Ovary (tissue), 9 donors: ENCODE measurements around the gene C16orf95. TPM values are rescaled to one million over a fixed set of nuclear protein-coding genes. Genes with fewer than 3 reads are reported as not detected.

ENCODE experiments used
- DNase-seq, 5 donors: peaks; one replicate each; pipeline ENCODE4 v3.0.0-alpha.2; 2019 to 2020
- H3K27ac ChIP-seq, 2 donors: fragments of 200-600 bp; one replicate each; pipeline versions ENCODE4 v1.5.1 to v1.8.0; 2019 to 2022
- H3K27me3 ChIP-seq: fragments of 200-600 bp; one replicate; pipeline ENCODE4 v1.8.0; 2022
- H3K36me3 ChIP-seq: fragments of 200-600 bp; sonication (generic); one replicate; pipeline ENCODE4 v1.5.1; 2019
- H3K4me1 ChIP-seq: one replicate; pipeline ENCODE4 v1.8.1; 2013; ENCODE audit warnings: mild to moderate bottlenecking, moderate library complexity; ENCODE audit not compliant: insufficient read depth
- H3K4me3 ChIP-seq: fragments of 200-600 bp; sonication (generic); one replicate; pipeline ENCODE4 v1.5.1; 2017
- H3K9me3 ChIP-seq, 2 donors: fragments of 200-600 bp in 1 of 2; sonication (generic) in 1 of 2; one replicate each; pipeline versions ENCODE4 v1.5.1 to v1.8.1; 2013 to 2019; ENCODE audit warnings: mild to moderate bottlenecking in 1 of 2, moderate library complexity in 1 of 2
- EP300 ChIP-seq: sonication (generic); formaldehyde crosslinking; IDR thresholded peaks from one replicate; pipeline ENCODE4 v1.6.1; 2017; ENCODE audit warnings: antibody characterized with exemption
- POLR2A ChIP-seq: fragments of 450-650 bp; IDR thresholded peaks from one replicate; pipeline ENCODE4 v1.6.1; 2017; ENCODE audit warnings: antibody characterized with exemption, mild to moderate bottlenecking, moderate library complexity
- WGBS, 3 donors: extraction: QIAGEN DNeasy Blood & Tissue Kit in 1 of 3; methylation state at CpG; one replicate each; pipeline versions ENCODE4 v1.1.5 to v1.1.7; 2013 to 2017; 5-methylcytosine and 5-hydroxymethylcytosine counted together
- intact Hi-C, 4 donors: fragments of 100-400 bp; cut with DNase I; formaldehyde crosslinking; loops; one replicate each; pipeline versions ENCODE4 v1.11.0 to v1.15.1; 2022 to 2023
- polyA plus RNA-seq, 2 donors: library from polyadenylated mRNA; stranded (reverse); fragments of 200-250 nt in 1 of 2; fragments of 350-450 nt in 1 of 2; fragmentation: Illumina TruSeq in 1 of 2; extraction: RNeasy Lipid Tissue Mini Kit (QIAGEN cat#74804) in 1 of 2; gene quantifications; one replicate each; pipeline ENCODE4 v1.2.3, GENCODE V29; 2013 to 2014
- total RNA-seq, 7 donors: library from RNA; depleted of rRNA in 2 of 7; stranded (reverse); fragments of >200 nt in 2 of 7; fragmentation: NEBNext Ultra II Directional in 3 of 7; extraction: Animal tissue kit (Norgen Biotek cat#: 25700) in 3 of 7; gene quantifications; one replicate each; pipeline versions ENCODE4 v1.1.0 to v1.2.4, GENCODE V29; 2016 to 2023
- TF ChIP-seq, protein P1 (sequence below), 3 donors: fragments of 450-650 bp in 2 of 3; fragments of 200-600 bp in 1 of 3; IDR thresholded peaks; one replicate each; pipeline versions ENCODE4 v1.5.1 to v1.8.0; 2016 to 2022; ENCODE audit warnings: antibody characterized with exemption in 3 of 3, mild to moderate bottlenecking in 1 of 3
- donor health status: DM: no; HTN: no; CAD: no; lungs with moderate emphysema.
- donor health status: DM: no; HTN: no; CAD: no.
- donor health status: Bipolar disorder and iron deficiency.
- donor health status: DM: yes; HTN: yes; CAD: no.
- donor health status: DM: no; HTN: no; CAD: no.
- donor health status: DM: yes; HTN: yes; CAD: no.

Gene C16orf95
- total and polyA plus RNA-seq, 9 donors = 1.0 to 6.1 (median 2.7) TPM

DNA sequence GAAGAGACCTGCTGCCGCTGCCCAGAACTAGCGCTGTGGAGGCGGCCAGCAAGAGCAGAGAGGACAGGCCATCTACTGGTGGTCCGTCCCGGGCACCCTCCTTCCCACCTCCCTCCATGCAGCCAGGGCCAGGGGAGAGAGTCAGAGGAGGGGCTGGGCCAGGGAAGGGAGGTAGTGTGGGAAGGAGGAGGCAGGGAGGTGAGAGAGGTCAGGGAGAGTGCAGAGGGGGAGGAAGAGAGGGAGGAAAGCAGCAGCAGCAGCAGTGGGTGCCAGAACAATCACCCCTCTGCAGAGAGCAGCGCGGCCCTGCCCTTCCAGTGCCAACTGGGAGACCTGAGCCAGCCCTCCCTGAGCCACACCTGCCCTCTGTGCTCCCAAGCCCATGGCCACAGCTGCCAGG, 6.6 kb downstream of the C16orf95 start:
- Histone ChIP-seq H3K4me3 (no peak overlapping the region), H3K4me1 (no peaks in the 10 kb centered on the region), H3K27me3 (no peaks in the 10 kb centered on the region), H3K9me3 (no peaks in the 10 kb centered on the region), H3K27ac (no peak overlapping the region), H3K36me3 (no peaks in the 10 kb centered on the region)
- TF ChIP-seq, protein P1, sequence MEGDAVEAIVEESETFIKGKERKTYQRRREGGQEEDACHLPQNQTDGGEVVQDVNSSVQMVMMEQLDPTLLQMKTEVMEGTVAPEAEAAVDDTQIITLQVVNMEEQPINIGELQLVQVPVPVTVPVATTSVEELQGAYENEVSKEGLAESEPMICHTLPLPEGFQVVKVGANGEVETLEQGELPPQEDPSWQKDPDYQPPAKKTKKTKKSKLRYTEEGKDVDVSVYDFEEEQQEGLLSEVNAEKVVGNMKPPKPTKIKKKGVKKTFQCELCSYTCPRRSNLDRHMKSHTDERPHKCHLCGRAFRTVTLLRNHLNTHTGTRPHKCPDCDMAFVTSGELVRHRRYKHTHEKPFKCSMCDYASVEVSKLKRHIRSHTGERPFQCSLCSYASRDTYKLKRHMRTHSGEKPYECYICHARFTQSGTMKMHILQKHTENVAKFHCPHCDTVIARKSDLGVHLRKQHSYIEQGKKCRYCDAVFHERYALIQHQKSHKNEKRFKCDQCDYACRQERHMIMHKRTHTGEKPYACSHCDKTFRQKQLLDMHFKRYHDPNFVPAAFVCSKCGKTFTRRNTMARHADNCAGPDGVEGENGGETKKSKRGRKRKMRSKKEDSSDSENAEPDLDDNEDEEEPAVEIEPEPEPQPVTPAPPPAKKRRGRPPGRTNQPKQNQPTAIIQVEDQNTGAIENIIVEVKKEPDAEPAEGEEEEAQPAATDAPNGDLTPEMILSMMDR (IDR thresholded peaks at IDR 0.05) = no peak
- TF ChIP-seq EP300 = no peak
- no peak for DNase-seq
- 59 to 73% (median 70%) methylated on average over 7 of the region's 7 CpGs for WGBS, 3 donors
- intact Hi-C loops = no loop called here

DNA sequence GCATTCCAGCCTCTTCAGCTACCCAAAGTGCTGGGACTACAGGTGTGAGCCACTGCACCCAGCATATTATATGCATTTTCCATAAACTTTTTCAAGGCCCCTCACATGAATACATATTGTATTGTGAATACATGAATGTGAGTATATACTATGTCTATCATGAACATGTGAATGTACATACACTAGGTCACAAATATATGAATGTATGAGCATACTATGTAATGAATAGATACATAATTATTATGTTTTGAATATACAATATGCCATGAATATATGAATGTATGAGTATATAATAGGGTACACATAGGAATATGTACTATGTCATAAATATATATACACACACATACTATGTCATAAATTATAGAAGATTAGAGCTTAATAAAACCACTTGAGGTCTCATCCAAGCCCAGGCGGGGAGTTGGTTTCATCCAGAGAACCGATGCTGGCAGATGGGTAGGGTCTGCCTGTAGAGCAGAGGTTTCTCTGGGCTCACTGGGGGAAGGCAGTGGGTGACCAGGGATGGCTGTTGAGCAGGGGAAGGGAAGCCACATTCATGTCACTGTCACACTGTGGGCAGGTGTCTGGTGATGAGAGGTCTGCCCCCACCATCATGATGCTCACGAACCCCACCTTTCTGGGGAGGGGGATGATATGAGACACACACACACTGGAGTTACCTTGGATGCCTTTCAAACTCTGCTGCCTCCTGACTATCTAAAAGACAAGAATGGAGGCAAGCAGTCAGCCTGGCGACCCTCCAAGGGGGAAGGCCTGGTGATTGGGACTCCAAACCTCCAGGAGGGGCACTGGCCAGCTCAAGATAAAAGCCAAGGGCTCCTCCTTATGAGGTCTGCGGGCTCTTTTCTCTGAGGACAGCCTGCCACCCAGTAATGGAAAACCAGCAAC, 7.3 kb downstream of the C16orf95 start:
- intact Hi-C loops = no loop called here
- Histone ChIP-seq H3K27me3 (no peaks in the 10 kb centered on the region), H3K4me1 (no peaks in the 10 kb centered on the region), H3K4me3 (no peak overlapping the region), H3K9me3 (no peaks in the 10 kb centered on the region), H3K27ac (no peak overlapping the region), H3K36me3 (no peaks in the 10 kb centered on the region)
- TF ChIP-seq, protein P1 (IDR thresholded peaks at IDR 0.05) = no peak
- TF ChIP-seq POLR2A (no peak), EP300 (no peak)
- 64 to 76% (median 74%) methylated on average over 5 of the region's 5 CpGs for WGBS, 3 donors
- peak in 1 of 5 donors; percentile 33 for DNase-seq

DNA sequence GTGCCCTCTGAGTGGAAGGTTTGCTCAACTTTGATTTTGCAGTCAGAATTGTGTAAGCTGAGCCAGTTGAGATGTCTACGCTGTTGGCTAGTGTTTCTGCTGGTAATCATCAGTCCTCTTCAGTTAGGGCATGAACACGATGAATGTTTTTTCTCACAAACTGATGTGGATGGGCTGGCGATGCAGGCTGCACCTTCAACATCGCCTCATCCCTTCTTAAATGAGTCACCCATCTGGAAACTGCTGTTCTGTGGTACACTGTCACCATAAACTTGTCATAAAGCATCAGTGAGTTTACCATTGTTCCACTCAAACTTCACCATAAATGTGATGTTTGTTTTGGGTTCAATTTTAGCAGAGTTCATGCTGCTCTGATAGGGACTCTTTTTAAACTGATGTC, 8.4 kb downstream of the C16orf95 start:
- H3K4me3 ChIP-seq = no peak overlapping the region
- no peak for DNase-seq
- no peaks in the 10 kb centered on the region for H3K27me3 ChIP-seq
- no peaks in the 10 kb centered on the region for H3K4me1 ChIP-seq
- 74 to 85% (median 84%) methylated on average over 4 of the region's 4 CpGs for WGBS, 3 donors
- no peak overlapping the region for H3K27ac ChIP-seq
- H3K36me3 ChIP-seq = no peaks in the 10 kb centered on the region
- intact Hi-C loops = no loop called here
- no peaks in the 10 kb centered on the region for H3K9me3 ChIP-seq
- TF ChIP-seq POLR2A (no peak), EP300 (no peak)

DNA sequence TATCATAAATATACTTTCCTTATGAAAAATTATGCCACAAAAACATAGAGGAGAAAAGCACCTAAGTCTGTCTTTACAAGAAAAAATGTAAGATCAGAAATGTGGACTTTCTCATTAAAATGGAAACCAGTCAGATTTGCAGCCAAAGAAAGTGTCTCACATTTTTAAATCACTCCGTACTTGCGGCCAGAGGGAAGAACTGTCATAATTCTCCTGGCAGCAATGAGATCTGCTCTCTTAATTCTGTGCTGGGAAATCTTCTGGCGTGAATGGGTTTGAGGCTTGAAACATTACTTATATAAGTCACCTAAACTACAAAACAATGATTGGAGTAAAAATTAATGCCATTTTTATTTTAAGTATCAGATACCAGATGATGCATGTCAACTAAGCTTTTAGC, 10.7 kb downstream of the C16orf95 start:
- Histone ChIP-seq H3K9me3 (no peaks in the 10 kb centered on the region), H3K27ac (no peak overlapping the region), H3K27me3 (no peaks in the 10 kb centered on the region), H3K4me3 (no peak overlapping the region), H3K4me1 (no peaks in the 10 kb centered on the region), H3K36me3 (no peaks in the 10 kb centered on the region)
- TF ChIP-seq EP300 = no peak
- TF ChIP-seq, protein P1 (IDR thresholded peaks at IDR 0.05) = no peak
- no peak for TF ChIP-seq POLR2A
- no peak for DNase-seq
- 71 to 85% (median 73%) methylated on average over 3 of the region's 3 CpGs for WGBS, 3 donors
- intact Hi-C loops = no loop called here
